GM12872 (cell line): Measurements from ENCODE around the gene FUT7.

Experiments
- CTCF ChIP-seq: IDR thresholded peaks from 3 replicates; pipeline ENCODE4 v1.5.1; 2011; ENCODE audit warnings: low read depth, mild to moderate bottlenecking, low read length, moderate library complexity; ENCODE audit not compliant: insufficient read depth

The FUT7 gene

GRCh38 chr9:137069508-137070091, 37.7 kb upstream of the FUT7 start:
- no peak for TF ChIP-seq CTCF

GRCh38 chr9:137068539-137069507, 36.9 kb upstream of the FUT7 start:
- no peak for TF ChIP-seq CTCF

DNA sequence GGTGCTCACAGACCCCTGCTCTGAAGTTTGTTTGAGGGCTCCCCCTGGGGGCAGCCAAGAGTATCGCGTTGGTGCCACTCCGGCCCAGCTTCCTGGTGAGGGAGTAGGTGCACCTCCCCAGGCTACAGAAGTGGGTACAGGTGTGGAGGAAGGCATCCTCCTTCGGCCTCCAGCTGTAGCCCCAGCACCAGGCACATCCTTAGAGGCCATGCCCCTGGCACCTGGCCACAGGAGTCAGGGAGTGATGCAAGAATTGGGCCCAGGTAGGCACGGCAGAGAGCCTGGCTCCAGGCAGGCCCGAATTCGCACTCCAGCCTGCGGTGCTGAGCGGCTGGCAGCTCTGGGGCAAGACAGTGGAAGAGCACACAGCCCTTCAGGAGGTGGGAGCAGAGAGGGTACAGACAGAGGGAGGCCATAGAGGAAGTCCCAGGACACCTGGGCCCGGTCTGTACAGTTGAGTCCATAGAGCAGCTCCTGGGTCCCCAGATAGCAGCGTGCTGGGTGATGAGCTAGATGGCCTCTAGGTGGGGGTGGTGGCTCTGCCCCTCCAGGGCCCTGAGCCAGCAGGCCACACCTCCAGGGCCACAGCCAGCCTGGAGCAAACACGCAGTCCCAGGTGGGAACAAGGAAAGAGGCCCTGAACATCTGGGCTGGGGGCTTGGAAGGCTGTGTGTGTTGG, 36.1 kb upstream of the FUT7 start:
- peak; percentile 84 for TF ChIP-seq CTCF

GRCh38 chr9:137066096-137066861, 34.4 kb upstream of the FUT7 start:
- TF ChIP-seq CTCF, result no peak

- no peak for TF ChIP-seq CTCF
These were observed 33.6 kb upstream of the FUT7 start for GRCh38 chr9:137065336-137065967.

DNA sequence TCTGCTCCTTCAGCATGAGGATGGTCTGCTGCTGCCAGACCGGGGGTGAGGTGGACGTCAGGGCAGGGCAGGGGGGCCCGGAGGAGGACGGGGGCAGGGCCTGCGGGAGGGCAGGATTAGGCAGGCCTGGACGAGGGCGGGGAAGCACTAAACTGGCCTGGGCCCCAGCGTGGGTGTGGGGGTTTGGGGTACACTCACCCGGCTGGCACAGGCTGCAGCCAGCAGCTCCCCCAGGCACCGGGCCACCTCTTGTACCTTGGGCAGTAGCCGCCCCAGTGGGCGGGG, 32.9 kb upstream of the FUT7 start:
- no peak for TF ChIP-seq CTCF
